HepG2 (cell line): ENCODE measurements around the gene BLZF1.

Source experiments
- CBFB ChIP-seq: sonication (generic); formaldehyde crosslinking; IDR thresholded peaks from 2 replicates; pipeline ENCODE4 v1.4.0; 2020; ENCODE audit warnings: missing genetic modification reagents
- KDM5A ChIP-seq: fragments of 200-600 bp; sonication (generic); IDR thresholded peaks from 2 replicates; pipeline ENCODE4 v1.7.0; 2018; ENCODE audit warnings: antibody characterized with exemption, mild to moderate bottlenecking, low read length, borderline replicate concordance
- POLR2A ChIP-seq, 2 experiments: IDR thresholded peaks; 2 replicates each; pipeline ENCODE4 v1.6.1; 2011; ENCODE audit warnings: low read depth in 2 of 2, low read length in 2 of 2, mild to moderate bottlenecking in 1 of 2, moderate library complexity in 1 of 2; ENCODE audit not compliant: insufficient read depth in 1 of 2
- RXRA ChIP-seq: sonication (generic); formaldehyde crosslinking; IDR thresholded peaks from 2 replicates; pipeline ENCODE4 v1.5.1; 2020; ENCODE audit warnings: missing genetic modification reagents
- TF ChIP-seq, protein P1 (sequence below): sonication (generic); formaldehyde crosslinking; IDR thresholded peaks from 2 replicates; pipeline ENCODE4 v1.4.0; 2020; ENCODE audit warnings: missing genetic modification reagents, mild to moderate bottlenecking, borderline replicate concordance

DNA sequence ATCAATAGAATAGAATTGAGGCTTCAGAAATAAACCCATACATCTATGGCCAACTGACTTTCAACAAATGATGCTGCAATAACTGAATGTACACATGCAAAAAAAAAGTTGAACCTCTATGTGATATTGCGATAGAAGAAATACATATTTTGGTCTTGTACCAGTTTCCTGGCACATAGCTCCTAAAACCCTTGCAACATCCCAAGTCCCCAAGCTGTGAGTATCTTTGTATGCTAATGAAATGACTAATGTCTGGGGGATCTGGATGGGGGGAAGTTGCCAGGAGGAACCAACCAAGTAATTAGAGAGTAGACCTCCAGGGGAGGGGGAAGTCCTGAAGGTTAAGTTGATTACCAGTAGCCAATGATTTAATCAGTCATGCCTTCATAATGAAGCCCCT lies 24.4 kb downstream of the BLZF1 start:
- no peak for TF ChIP-seq KDM5A
- no peak for TF ChIP-seq CBFB (CRISPR knock-in tag)
- no peak for TF ChIP-seq RXRA
- TF ChIP-seq, protein P1, sequence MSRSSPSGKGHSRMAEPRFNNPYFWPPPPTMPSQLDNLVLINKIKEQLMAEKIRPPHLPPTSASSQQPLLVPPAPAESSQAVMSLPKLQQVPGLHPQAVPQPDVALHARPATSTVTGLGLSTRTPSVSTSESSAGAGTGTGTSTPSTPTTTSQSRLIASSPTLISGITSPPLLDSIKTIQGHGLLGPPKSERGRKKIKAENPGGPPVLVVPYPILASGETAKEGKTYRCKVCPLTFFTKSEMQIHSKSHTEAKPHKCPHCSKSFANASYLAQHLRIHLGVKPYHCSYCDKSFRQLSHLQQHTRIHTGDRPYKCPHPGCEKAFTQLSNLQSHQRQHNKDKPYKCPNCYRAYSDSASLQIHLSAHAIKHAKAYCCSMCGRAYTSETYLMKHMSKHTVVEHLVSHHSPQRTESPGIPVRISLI (CRISPR knock-in tag): no peak
- TF ChIP-seq POLR2A (IDR thresholded peaks at IDR 0.05; ENCODE audit: insufficient read depth in 1 of 2, low read depth in 2 of 2, low read length in 2 of 2): no peak
